ENCODE results near the gene ZNF543.

The ZNF543 gene

GRCh38 chr19:57314146-57314545 is 6.1 kb upstream of the ZNF543 start:
- in situ Hi-C loops (cut with HindIII; ENCODE audit: low pct_ligation_motif_present, low pct_unique_long_range_greater_than_20kb, low sequenced_read_pairs) = no loop called here
- no peak for DNase-seq

GRCh38 chr19:57317503-57317902 is 2.8 kb upstream of the ZNF543 start:
- DNase-seq = no peak
- in situ Hi-C loops (cut with HindIII; ENCODE audit: low pct_ligation_motif_present, low pct_unique_long_range_greater_than_20kb, low sequenced_read_pairs) = no loop called here

DNA sequence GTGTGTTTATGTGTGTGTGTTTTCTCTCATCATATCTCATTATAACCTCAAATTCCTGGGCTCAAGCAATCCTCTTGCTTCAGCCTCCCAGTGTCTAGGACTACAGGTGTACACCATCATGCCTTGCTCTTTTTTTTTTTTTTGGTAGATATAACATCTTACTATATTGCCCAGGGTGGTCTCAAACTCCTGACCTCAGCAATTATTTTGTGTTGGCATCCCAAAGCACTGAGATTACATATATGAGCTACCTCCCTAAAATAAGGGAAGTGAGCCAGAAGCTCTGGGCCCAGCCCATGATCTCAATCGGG is 448 bp upstream of the ZNF543 start:
- in situ Hi-C loops (cut with HindIII; ENCODE audit: low pct_ligation_motif_present, low pct_unique_long_range_greater_than_20kb, low sequenced_read_pairs) = no loop called here
- DNase-seq = no peak

GRCh38 chr19:57321116-57321515 is 844 bp downstream of the ZNF543 start:
- in situ Hi-C loops (cut with HindIII; ENCODE audit: low pct_ligation_motif_present, low pct_unique_long_range_greater_than_20kb, low sequenced_read_pairs) = no loop called here
- no peak for DNase-seq

DNA sequence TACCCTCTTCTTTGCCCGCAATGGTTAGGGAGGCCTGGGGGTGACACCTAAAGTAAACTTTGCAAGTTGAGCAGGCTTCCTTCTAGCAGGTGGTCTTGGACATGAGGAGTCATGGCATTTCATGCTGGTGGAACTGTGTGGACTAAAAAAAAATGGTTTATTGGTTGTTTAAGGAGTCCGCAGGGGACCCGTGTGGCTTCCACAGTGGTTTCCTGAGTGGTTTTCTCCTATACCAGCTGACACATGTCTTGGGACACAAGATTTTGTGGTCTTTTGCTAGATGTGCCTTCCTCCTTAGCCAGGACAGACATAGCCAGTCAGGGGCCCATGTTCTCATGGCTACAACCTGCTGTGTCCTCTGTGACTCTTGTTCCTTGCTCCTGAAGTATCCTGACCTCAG is 1.5 kb downstream of the ZNF543 start:
- no peak for DNase-seq
- in situ Hi-C loops (cut with HindIII; ENCODE audit: low pct_ligation_motif_present, low pct_unique_long_range_greater_than_20kb, low sequenced_read_pairs) = no loop called here

DNA sequence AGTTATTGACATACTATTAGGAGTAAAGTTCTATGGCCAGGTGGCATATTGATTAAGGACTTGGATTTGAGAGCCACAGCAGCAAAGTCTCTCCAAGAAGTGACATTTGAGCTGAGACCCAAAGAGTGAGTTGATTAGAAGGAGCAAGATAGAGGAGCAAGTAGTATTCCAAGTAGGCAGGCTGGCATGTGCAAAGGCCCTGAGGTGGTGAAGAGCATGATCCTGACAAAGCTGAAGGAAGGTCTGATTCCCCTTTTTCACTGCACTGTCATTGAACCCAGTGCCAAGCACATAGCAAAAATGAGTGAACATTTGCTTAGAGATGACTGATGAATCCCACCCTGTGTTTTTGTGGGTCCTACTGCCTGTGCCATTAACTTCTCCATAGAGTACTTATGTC is 4.7 kb downstream of the ZNF543 start:
- in situ Hi-C loops (cut with HindIII; ENCODE audit: low pct_ligation_motif_present, low pct_unique_long_range_greater_than_20kb, low sequenced_read_pairs) = no loop called here
- DNase-seq = no peak

DNA sequence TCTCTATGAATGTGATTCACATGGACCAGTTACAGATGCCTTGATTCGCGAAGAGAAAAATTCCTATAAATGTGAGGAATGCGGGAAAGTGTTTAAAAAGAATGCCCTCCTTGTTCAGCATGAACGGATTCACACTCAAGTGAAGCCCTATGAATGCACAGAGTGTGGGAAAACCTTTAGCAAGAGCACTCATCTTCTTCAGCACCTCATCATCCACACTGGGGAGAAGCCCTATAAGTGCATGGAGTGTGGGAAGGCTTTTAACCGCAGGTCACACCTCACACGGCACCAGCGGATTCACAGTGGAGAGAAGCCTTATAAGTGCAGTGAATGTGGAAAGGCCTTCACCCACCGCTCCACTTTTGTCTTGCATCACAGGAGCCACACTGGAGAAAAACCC is 7.7 kb downstream of the ZNF543 start:
- in situ Hi-C loops (cut with HindIII; ENCODE audit: low pct_ligation_motif_present, low pct_unique_long_range_greater_than_20kb, low sequenced_read_pairs) = no loop called here
- DNase-seq = no peak

DNA sequence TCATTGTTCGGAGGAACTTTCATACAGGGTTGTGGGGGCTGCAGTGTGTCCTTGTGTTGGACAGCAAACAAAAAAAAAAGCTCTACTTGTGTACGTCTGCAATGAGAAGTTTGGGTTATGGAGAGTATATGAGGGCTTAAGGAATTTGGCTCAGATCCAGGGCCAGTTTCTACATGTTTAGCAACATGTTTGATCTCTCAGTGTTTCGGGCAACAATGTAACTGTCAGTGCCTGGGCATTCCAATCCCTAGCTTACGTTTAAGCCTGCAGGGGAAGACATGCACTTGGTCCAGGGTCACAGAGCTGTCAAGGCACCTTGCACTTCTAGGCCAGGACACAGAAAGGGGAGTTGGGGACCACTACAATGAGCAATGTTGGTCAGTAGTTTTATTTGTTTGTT is 13.9 kb downstream of the ZNF543 start:
- in situ Hi-C loops (cut with HindIII; ENCODE audit: low pct_ligation_motif_present, low pct_unique_long_range_greater_than_20kb, low sequenced_read_pairs) = no loop called here
- no peak for DNase-seq

DNA sequence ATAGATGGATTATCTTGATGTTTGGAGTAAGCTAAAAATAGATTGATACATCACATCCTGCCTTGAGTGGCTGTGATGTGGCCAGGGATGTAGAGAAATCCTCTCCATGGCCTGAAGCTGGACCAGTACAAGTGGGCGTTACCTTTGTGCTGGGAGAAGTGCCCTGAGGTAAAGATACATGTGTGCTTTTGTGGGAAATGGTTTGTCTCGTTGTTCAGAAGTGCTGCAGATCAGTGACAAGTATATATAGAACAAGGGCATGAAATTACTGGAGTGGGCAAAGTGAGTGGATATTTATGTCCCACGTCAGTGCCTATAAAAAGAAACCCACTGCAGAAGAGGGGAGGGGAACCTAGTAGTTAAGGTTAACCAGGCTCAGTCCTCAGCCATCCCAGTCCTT is 18.6 kb downstream of the ZNF543 start:
- in situ Hi-C loops (cut with HindIII; ENCODE audit: low pct_ligation_motif_present, low pct_unique_long_range_greater_than_20kb, low sequenced_read_pairs) = no loop called here
- no peak for DNase-seq

DNA sequence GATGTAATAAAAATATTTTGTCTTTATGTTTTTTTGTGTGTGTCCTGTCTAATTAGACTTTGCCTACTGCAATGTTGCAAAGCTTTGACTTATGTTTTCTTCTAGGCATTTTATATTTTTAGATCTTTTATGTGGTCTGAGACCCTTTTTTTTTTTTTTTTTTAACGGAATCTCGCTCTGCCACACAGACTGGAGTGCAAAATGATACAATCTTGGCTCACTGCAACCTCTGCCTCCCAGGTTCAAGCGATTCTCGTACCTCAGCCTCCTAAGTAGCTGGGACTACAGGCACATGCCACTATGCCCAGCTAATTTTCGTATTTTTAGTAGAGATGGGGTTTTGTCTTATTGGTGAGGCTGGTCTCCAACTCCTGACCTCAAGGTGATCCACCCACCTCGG is 22.3 kb downstream of the ZNF543 start:
- in situ Hi-C loops (cut with HindIII; ENCODE audit: low pct_ligation_motif_present, low pct_unique_long_range_greater_than_20kb, low sequenced_read_pairs) = no loop called here
- DNase-seq = no peak

DNA sequence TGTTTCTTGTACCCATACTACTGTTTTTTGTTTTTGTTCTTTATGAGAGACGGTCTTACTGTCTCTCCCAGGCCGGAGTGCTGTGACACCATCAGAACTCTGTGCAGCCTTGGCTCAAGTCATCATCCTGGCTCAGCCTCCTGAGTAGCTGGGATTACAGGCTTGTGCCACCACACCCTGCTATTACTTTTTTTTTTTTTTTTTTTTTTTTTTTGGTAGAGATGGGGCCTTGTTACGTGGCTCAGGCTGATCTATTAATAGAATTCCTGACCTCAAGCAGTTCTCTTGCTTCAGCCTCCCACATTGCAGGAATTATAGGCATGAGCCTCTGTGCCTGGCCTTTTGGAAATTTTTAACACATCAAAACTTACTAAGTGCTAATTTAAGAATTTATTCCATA is 27.9 kb downstream of the ZNF543 start:
- no peak for DNase-seq
- in situ Hi-C loops (cut with HindIII; ENCODE audit: low pct_ligation_motif_present, low pct_unique_long_range_greater_than_20kb, low sequenced_read_pairs) = no loop called here

GRCh38 chr19:57350877-57351805 is 30.9 kb downstream of the ZNF543 start, which contains the start of gene ZNF304:
TSS of gene ZNF304 (plus strand) at chr19:57351271. CDS start at chr19:57351665, 394 bp downstream.
- peak; percentile 91 for DNase-seq
- in situ Hi-C loops (cut with HindIII; ENCODE audit: low pct_ligation_motif_present, low pct_unique_long_range_greater_than_20kb, low sequenced_read_pairs) = no loop called here

GRCh38 chr19:57351867-57352266 is 31.6 kb downstream of the ZNF543 start:
- no peak for DNase-seq
- in situ Hi-C loops (cut with HindIII; ENCODE audit: low pct_ligation_motif_present, low pct_unique_long_range_greater_than_20kb, low sequenced_read_pairs) = no loop called here

DNA sequence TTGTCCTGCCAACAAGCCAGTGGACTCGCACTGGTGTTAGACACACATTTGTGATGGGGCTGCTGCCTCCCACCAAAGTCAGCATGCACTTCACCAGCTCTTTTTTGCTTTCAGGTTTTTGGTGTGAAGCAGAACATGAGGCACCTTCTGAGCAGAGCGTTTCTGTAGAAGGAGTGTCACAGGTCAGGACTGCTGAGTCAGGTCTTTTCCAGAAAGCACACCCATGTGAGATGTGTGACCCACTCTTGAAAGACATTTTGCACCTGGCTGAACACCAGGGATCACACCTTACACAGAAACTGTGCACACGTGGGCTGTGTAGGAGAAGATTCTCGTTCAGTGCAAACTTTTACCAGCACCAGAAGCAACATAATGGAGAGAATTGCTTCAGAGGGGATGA is 35.6 kb downstream of the ZNF543 start:
- in situ Hi-C loops (cut with HindIII; ENCODE audit: low pct_ligation_motif_present, low pct_unique_long_range_greater_than_20kb, low sequenced_read_pairs) = no loop called here
- DNase-seq = no peak

GRCh38 chr19:57357406-57357805 is 37.1 kb downstream of the ZNF543 start:
- in situ Hi-C loops (cut with HindIII; ENCODE audit: low pct_ligation_motif_present, low pct_unique_long_range_greater_than_20kb, low sequenced_read_pairs) = no loop called here
- DNase-seq = no peak

DNA sequence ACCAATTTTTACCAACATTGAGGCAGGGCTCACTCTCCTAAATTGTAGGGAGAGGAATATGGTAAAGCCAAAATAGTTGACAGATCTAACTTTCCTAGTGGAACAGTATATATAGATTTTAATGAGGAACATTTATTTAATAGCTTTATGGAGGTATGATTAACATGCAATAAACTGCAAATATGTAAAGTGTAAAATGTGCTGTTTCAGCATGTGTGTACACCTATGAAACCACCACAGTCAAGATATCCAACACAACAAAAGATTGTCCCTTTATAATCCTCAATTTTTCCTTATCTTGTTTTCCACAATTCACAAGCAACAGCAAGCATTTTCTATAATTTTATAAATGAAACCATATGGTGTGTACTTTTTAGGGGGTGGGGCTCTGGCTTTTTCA is 39.0 kb downstream of the ZNF543 start:
- in situ Hi-C loops (cut with HindIII; ENCODE audit: low pct_ligation_motif_present, low pct_unique_long_range_greater_than_20kb, low sequenced_read_pairs) = no loop called here

DNA sequence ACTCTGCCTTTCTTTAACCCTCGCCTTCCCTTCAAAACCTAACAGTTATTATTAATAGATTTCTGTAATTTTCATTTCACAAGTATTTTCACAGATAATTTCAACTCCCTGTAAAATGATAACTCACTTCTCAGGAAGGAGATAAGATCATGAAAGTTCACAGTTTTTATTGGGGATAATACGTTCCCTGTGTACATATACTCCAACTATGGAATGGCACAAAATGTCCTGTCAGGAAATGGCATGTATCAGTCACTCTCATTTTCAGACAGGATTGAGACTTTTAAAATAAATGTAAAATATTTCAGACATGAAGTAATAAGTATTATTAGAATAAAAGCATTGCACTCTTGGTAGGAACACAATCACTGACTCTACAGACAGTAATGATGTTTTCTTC is 42.1 kb downstream of the ZNF543 start:
- in situ Hi-C loops (cut with HindIII; ENCODE audit: low pct_ligation_motif_present, low pct_unique_long_range_greater_than_20kb, low sequenced_read_pairs) = no loop called here
- no peak for DNase-seq

More for the DNA sequence above, 39.0 kb downstream of the ZNF543 start:
- no peak for DNase-seq

DNA sequence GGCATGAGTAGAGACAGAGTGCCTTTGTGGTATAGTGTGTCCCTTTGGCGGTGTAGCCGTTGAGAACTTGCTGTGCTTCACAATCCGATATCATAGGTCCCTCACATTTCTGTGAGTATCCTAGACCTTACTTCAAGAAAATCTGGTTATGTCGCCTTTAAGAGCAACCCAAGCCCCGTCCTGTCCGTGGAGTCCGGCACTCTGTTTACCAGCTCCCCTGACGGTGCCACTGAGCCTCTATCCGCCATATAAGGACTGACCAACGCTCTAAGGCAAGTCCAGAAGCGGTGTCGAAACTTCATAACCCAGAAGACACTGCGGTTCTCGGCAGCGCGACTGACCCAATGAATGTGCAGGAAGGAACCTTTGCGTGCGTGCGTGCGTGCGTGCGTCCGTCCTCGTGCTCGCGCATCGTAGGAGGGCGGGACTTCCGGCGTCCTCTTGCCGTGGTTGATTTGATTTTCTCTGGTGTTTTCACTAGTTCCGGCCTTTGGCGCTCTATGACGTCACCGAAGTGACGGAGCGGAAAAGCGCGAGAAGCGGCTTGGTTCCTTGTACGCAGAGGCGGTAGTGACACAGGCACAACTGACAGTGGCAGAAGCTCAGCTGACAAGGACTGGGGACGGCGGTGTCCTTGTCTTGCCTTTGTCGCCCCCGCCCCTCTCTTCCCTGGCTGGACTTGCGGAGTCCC is 42.9 kb downstream of the ZNF543 start, which contains the start of the genes TRAPPC2B and ZNF547:
Gene TRAPPC2B, plus strand, starts transcription at position 555 of the 691 bp plus-strand sequence. CDS start 1,283 bp downstream, outside the sequence.
Gene ZNF547, plus strand, starts transcription at position 555 of the 691 bp plus-strand sequence. CDS start 5,005 bp downstream, outside the sequence.
- DNase-seq = peak; percentile 97
- in situ Hi-C loops (cut with HindIII; ENCODE audit: low pct_ligation_motif_present, low pct_unique_long_range_greater_than_20kb, low sequenced_read_pairs) = no loop called here

GRCh38 chr19:57363688-57364181 is 43.5 kb downstream of the ZNF543 start:
- DNase-seq = no peak
- in situ Hi-C loops (cut with HindIII; ENCODE audit: low pct_ligation_motif_present, low pct_unique_long_range_greater_than_20kb, low sequenced_read_pairs) = no loop called here
